Measurements from ENCODE around the gene ESRP2.

Gene ESRP2

GRCh38 chr16:68230176-68230571 lies 5.8 kb downstream of the ESRP2 start:
- DNase-seq (ENCODE audit: low read depth, low spot score) = no peak
- H3K4me3 ChIP-seq (ENCODE audit: low read depth, low read length) = no peak overlapping the region
- TF ChIP-seq CTCF (IDR thresholded peaks at IDR 0.05; ENCODE audit: low read depth, low read length) = no peak
- in situ Hi-C loops (cut with HindIII; ENCODE audit: low sequenced_read_pairs) = no loop called here

- in situ Hi-C loops (cut with HindIII; ENCODE audit: low sequenced_read_pairs) = no loop called here
Measured at GRCh38 chr16:68229431-68230175, 6.3 kb downstream of the ESRP2 start.

GRCh38 chr16:68228652-68229051 lies 7.3 kb downstream of the ESRP2 start:
- DNase-seq (ENCODE audit: low read depth, low spot score) = no peak
- no peak overlapping the region for H3K4me3 ChIP-seq (ENCODE audit: low read depth, low read length)
- in situ Hi-C loops (cut with HindIII; ENCODE audit: low sequenced_read_pairs) = no loop called here
- TF ChIP-seq CTCF (IDR thresholded peaks at IDR 0.05; ENCODE audit: low read depth, low read length) = no peak

More at GRCh38 chr16:68229431-68230175, 6.3 kb downstream of the ESRP2 start:
- H3K4me3 ChIP-seq (ENCODE audit: low read depth, low read length) = no peak overlapping the region
- TF ChIP-seq CTCF (IDR thresholded peaks at IDR 0.05; ENCODE audit: low read depth, low read length) = peak; percentile 90
- DNase-seq (ENCODE audit: low read depth, low spot score) = peak; percentile 67

GRCh38 chr16:68227850-68228553 lies 7.9 kb downstream of the ESRP2 start:
- no peak overlapping the region for H3K4me3 ChIP-seq (ENCODE audit: low read depth, low read length)
- TF ChIP-seq CTCF (IDR thresholded peaks at IDR 0.05; ENCODE audit: low read depth, low read length) = no peak
- DNase-seq (ENCODE audit: low read depth, low spot score) = no peak
- in situ Hi-C loops (cut with HindIII; ENCODE audit: low sequenced_read_pairs) = no loop called here

GRCh38 chr16:68227183-68227793 lies 8.6 kb downstream of the ESRP2 start:
- no peak overlapping the region for H3K4me3 ChIP-seq (ENCODE audit: low read depth, low read length)
- no peak for TF ChIP-seq CTCF (IDR thresholded peaks at IDR 0.05; ENCODE audit: low read depth, low read length)
- no peak for DNase-seq (ENCODE audit: low read depth, low spot score)
- in situ Hi-C loops (cut with HindIII; ENCODE audit: low sequenced_read_pairs) = no loop called here

GRCh38 chr16:68226116-68226515 lies 9.8 kb downstream of the ESRP2 start:
- no peak for DNase-seq (ENCODE audit: low read depth, low spot score)
- in situ Hi-C loops (cut with HindIII; ENCODE audit: low sequenced_read_pairs) = no loop called here
- no peak overlapping the region for H3K4me3 ChIP-seq (ENCODE audit: low read depth, low read length)
- no peak for TF ChIP-seq CTCF (IDR thresholded peaks at IDR 0.05; ENCODE audit: low read depth, low read length)

Data from astrocyte of the spinal cord (primary cell).